Neural progenitor cell (in vitro differentiated cells): ENCODE data around the gene KPNB1. TPM values are rescaled to one million over a fixed set of nuclear protein-coding genes. Genes with fewer than 3 reads are reported as not detected.

Source experiments
- DNase-seq: peaks from one replicate; pipeline ENCODE4 v3.0.0-alpha.2; 2016; ENCODE audit warnings: low spot score
- H2AFZ ChIP-seq: fragments of 200-600 bp; sonication (generic); replicated peaks from 2 replicates; pipeline ENCODE4 v1.6.1; 2016; ENCODE audit warnings: antibody characterized with exemption
- H3F3A ChIP-seq: fragments of 200-600 bp; sonication (generic); 2 replicates; pipeline ENCODE4 v1.6.1; 2016; ENCODE audit warnings: antibody characterized with exemption, low read depth
- H3K27ac ChIP-seq: fragments of 200-600 bp; sonication (generic); 2 replicates; pipeline ENCODE4 v1.5.1; 2016; ENCODE audit warnings: mild to moderate bottlenecking
- H3K27me3 ChIP-seq: fragments of 200-600 bp; sonication (generic); 2 replicates; pipeline ENCODE4 v1.6.1; 2016; ENCODE audit warnings: mild to moderate bottlenecking, moderate library complexity
- H3K36me3 ChIP-seq: fragments of 200-600 bp; sonication (generic); 2 replicates; pipeline ENCODE4 v1.5.1; 2016
- H3K4me1 ChIP-seq: fragments of 200-600 bp; sonication (generic); 2 replicates; pipeline ENCODE4 v1.6.1; 2016; ENCODE audit warnings: mixed run types
- H3K4me2 ChIP-seq: fragments of 200-600 bp; sonication (generic); 2 replicates; pipeline ENCODE4 v1.6.1; 2016
- H3K4me3 ChIP-seq: fragments of 200-600 bp; sonication (generic); 2 replicates; pipeline ENCODE4 v1.5.1; 2016
- H3K79me2 ChIP-seq: fragments of 200-600 bp; sonication (generic); 2 replicates; pipeline ENCODE4 v1.6.1; 2016; ENCODE audit warnings: low read depth
- H3K9ac ChIP-seq: fragments of 200-600 bp; sonication (generic); 2 replicates; pipeline ENCODE4 v1.6.1; 2016
- H3K9me3 ChIP-seq: fragments of 200-600 bp; sonication (generic); 2 replicates; pipeline ENCODE4 v1.5.1; 2016; ENCODE audit warnings: low read depth
- H4K20me1 ChIP-seq: fragments of 200-600 bp; sonication (generic); 2 replicates; pipeline ENCODE4 v1.6.1; 2016; ENCODE audit warnings: low read depth
- H3K27ac Mint-ChIP-seq: 3 replicates; pipeline ENCODE4 v1.8.0; 2021; ENCODE audit warnings: mixed read lengths
- H3K27me3 Mint-ChIP-seq: 2 replicates; pipeline ENCODE4 v1.8.0; 2022; ENCODE audit warnings: low read depth, mild to moderate bottlenecking, inconsistent platforms, moderate library complexity, mixed read lengths; ENCODE audit not compliant: insufficient read depth
- H3K36me3 Mint-ChIP-seq: 3 replicates; pipeline ENCODE4 v1.8.0; 2021; ENCODE audit warnings: mixed read lengths
- H3K4me1 Mint-ChIP-seq: 3 replicates; pipeline ENCODE4 v1.8.0; 2021; ENCODE audit warnings: mixed read lengths
- H3K4me3 Mint-ChIP-seq: 3 replicates; pipeline ENCODE4 v1.8.0; 2021; ENCODE audit warnings: mild to moderate bottlenecking, moderate library complexity, mixed read lengths
- H3K9me3 Mint-ChIP-seq: 3 replicates; pipeline ENCODE4 v1.8.0; 2020; ENCODE audit warnings: mixed read lengths
- CTCF ChIP-seq: fragments of 200-600 bp; sonication (generic); IDR thresholded peaks from 2 replicates; pipeline ENCODE4 v1.5.1; 2017; ENCODE audit warnings: antibody characterized with exemption, mild to moderate bottlenecking
- EZH2 ChIP-seq: fragments of 200-600 bp; sonication (generic); IDR thresholded peaks from 2 replicates; pipeline ENCODE4 v1.6.1; 2017; ENCODE audit warnings: antibody characterized with exemption, mild to moderate bottlenecking, moderate library complexity
- EZH2phosphoT487 ChIP-seq: fragments of 200-600 bp; sonication (generic); IDR thresholded peaks from 2 replicates; pipeline ENCODE4 v1.6.1; 2017; ENCODE audit warnings: antibody characterized with exemption
- total RNA-seq: library from RNA; depleted of rRNA; stranded (reverse); fragments of >200 nt; gene quantifications from 2 replicates; pipeline ENCODE4 v1.2.3, GENCODE V29; 2015; ENCODE audit warnings: low replicate concordance

The KPNB1 gene
- total RNA-seq, 1 donor from 2014 or later = 543 TPM

DNA sequence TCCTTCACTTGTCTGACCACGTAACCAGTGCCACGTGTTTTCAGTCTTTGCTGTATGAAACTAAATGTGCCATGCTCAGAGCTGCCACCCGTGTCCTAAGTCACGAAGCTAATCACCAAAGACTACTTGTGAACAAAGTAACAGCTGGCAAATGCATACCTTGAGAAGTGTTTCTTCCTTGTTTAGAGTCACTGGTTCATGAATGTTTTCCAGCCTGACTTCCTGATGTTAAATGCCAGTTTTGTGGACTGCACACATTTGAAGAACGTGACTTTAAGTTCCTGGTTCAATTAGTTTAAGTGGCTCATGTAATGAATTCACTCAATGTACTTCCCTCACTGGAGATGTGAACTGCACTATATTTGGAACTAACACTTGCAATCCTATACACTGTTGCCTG is 19.9 kb upstream of the KPNB1 start:
- Histone ChIP-seq H4K20me1 (no peaks in the 10 kb centered on the region), H3K4me2 (no peak overlapping the region), H3K4me1 (no peaks in the 10 kb centered on the region), H3K27ac (no peak overlapping the region), H3K9ac (no peak overlapping the region), H3K4me3 (no peak overlapping the region), H3K9me3 (no peaks in the 10 kb centered on the region), H3K79me2 (no peaks in the 10 kb centered on the region), H3F3A (peaks cover 15% of the 10 kb centered on the region), H2AFZ (no peak overlapping the region), H3K27me3 (no peaks in the 10 kb centered on the region), H3K36me3 (no peaks in the 10 kb centered on the region)
- Mint-ChIP-seq H3K9me3 (no peaks in the 10 kb centered on the region), H3K4me1 (no peaks in the 10 kb centered on the region), H3K36me3 (peaks cover 10% of the 10 kb centered on the region), H3K4me3 (no peak overlapping the region), H3K27ac (no peak overlapping the region), H3K27me3 (peaks cover 2% of the 10 kb centered on the region)
- DNase-seq = no peak
- TF ChIP-seq CTCF (no peak), EZH2phosphoT487 (no peak), EZH2 (no peak)

DNA sequence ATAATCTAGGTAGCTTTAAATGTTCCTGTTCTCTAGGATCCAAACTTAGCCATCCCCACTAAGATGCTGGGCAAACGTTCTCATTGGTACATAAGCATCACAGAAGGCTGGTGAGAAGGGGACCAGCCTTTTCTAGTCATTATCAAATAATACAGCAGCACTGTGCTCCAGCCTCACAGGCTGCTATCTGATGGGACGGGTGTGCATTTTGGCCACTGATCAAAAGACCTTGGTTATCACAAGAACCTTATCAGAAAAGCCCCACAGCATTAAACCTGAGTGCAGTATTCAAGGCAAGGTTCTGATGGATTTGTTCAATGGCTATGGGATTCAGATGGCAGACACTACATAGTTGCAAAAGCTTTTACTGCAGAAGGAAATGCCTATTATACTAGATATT is 19.1 kb upstream of the KPNB1 start:
- no peaks in the 10 kb centered on the region for H3K27me3 ChIP-seq
- Mint-ChIP-seq H3K4me1 (no peaks in the 10 kb centered on the region), H3K9me3 (no peaks in the 10 kb centered on the region), H3K27me3 (peaks cover 2% of the 10 kb centered on the region), H3K27ac (no peak overlapping the region), H3K4me3 (no peak overlapping the region), H3K36me3 (peaks cover 6% of the 10 kb centered on the region)
- no peaks in the 10 kb centered on the region for H3K9me3 ChIP-seq
- no peaks in the 10 kb centered on the region for H3K79me2 ChIP-seq
- no peak overlapping the region for H3K4me3 ChIP-seq
- H3K4me1 ChIP-seq = no peaks in the 10 kb centered on the region
- no peaks in the 10 kb centered on the region for H4K20me1 ChIP-seq
- no peak for DNase-seq
- no peaks in the 10 kb centered on the region for H3K36me3 ChIP-seq
- H3K9ac ChIP-seq = no peak overlapping the region
- H3F3A ChIP-seq = peaks cover 12% of the 10 kb centered on the region
- H2AFZ ChIP-seq = no peak overlapping the region
- no peak overlapping the region for H3K27ac ChIP-seq
- no peak for TF ChIP-seq EZH2phosphoT487
- no peak for TF ChIP-seq EZH2
- TF ChIP-seq CTCF = no peak
- H3K4me2 ChIP-seq = no peak overlapping the region

- H4K20me1 ChIP-seq = no peaks in the 10 kb centered on the region
- no peak overlapping the region for H3K9ac ChIP-seq
- H3K27me3 ChIP-seq = no peaks in the 10 kb centered on the region
- Mint-ChIP-seq H3K27ac (no peak overlapping the region), H3K27me3 (no peaks in the 10 kb centered on the region), H3K36me3 (peaks cover 6% of the 10 kb centered on the region), H3K4me1 (no peaks in the 10 kb centered on the region), H3K9me3 (no peaks in the 10 kb centered on the region), H3K4me3 (no peak overlapping the region)
- no peak overlapping the region for H2AFZ ChIP-seq
- H3K79me2 ChIP-seq = no peaks in the 10 kb centered on the region
- H3K4me2 ChIP-seq = no peak overlapping the region
- no peak for DNase-seq
- no peak overlapping the region for H3K27ac ChIP-seq
- TF ChIP-seq EZH2phosphoT487 (no peak), EZH2 (no peak), CTCF (no peak)
- no peaks in the 10 kb centered on the region for H3K4me1 ChIP-seq
- no peak overlapping the region for H3K4me3 ChIP-seq
- H3F3A ChIP-seq = peaks cover 2% of the 10 kb centered on the region
- no peaks in the 10 kb centered on the region for H3K9me3 ChIP-seq
- no peaks in the 10 kb centered on the region for H3K36me3 ChIP-seq
These were observed 16.7 kb upstream of the KPNB1 start for GRCh38 chr17:47632991-47633390.

DNA sequence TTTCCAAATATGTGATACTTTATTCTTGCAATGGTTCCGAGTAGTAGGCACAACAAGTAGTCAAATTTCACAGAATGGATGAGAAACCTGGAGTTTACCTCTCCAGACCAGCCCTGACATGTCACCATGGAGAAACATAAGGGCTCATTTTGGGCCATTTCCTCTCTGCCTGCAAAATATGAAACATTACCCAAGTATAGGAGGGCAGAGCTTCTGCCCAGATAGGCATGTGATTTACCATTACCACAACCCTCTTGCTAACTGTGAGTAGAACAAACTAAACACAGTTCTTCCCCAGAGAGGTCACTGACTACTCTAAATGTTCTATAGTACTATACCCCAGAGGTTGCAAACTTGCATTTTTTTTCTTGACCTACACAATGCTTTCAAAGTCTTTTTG is 15.7 kb upstream of the KPNB1 start:
- Histone ChIP-seq H3K27me3 (no peaks in the 10 kb centered on the region), H3K4me1 (no peaks in the 10 kb centered on the region), H3K79me2 (no peaks in the 10 kb centered on the region), H3F3A (no peaks in the 10 kb centered on the region), H3K9me3 (no peaks in the 10 kb centered on the region), H3K4me2 (no peak overlapping the region), H3K9ac (no peak overlapping the region), H3K36me3 (no peaks in the 10 kb centered on the region), H2AFZ (no peak overlapping the region), H3K27ac (no peak overlapping the region), H4K20me1 (no peaks in the 10 kb centered on the region), H3K4me3 (no peak overlapping the region)
- no peak overlapping the region for H3K4me3 Mint-ChIP-seq
- DNase-seq = no peak
- no peak overlapping the region for H3K27ac Mint-ChIP-seq
- H3K27me3 Mint-ChIP-seq = no peaks in the 10 kb centered on the region
- peaks cover 10% of the 10 kb centered on the region for H3K36me3 Mint-ChIP-seq
- H3K9me3 Mint-ChIP-seq = no peaks in the 10 kb centered on the region
- H3K4me1 Mint-ChIP-seq = no peaks in the 10 kb centered on the region
- TF ChIP-seq EZH2phosphoT487 (no peak), CTCF (no peak), EZH2 (no peak)
